GM21737 (cell line): ENCODE measurements around the gene TMEM182.

ENCODE experiments used
- ATAC-seq: cut with Tn5 transposase; IDR thresholded peaks from one replicate; pipeline ENCODE4 v1.9.1; 2021; ENCODE audit warnings: mild to moderate bottlenecking, moderate library complexity; ENCODE audit not compliant: unreplicated experiment

Gene TMEM182

GRCh38 chr2:102850888-102851287 is 89.1 kb downstream of the TMEM182 start:
- ATAC-seq = no peak

GRCh38 chr2:102852867-102853266 is 91.0 kb downstream of the TMEM182 start:
- no peak for ATAC-seq
